GM12874 (cell line): ENCODE data around the gene NADK2.

Experiments used
- CTCF ChIP-seq: IDR thresholded peaks from 2 replicates; pipeline ENCODE4 v1.5.1; 2011; ENCODE audit warnings: low read depth, mild to moderate bottlenecking, control low read depth, low read length, moderate library complexity; ENCODE audit not compliant: insufficient read depth

NADK2 gene

GRCh38 chr5:36150676-36151433 lies 90.9 kb downstream of the NADK2 start:
- no peak for TF ChIP-seq CTCF

GRCh38 chr5:36147681-36148080 lies 94.0 kb downstream of the NADK2 start:
- TF ChIP-seq CTCF: no peak

GRCh38 chr5:36146390-36146789 lies 95.3 kb downstream of the NADK2 start:
- no peak for TF ChIP-seq CTCF

- TF ChIP-seq CTCF: no peak
Measured at GRCh38 chr5:36145311-36145710, 96.4 kb downstream of the NADK2 start.
